ENCODE measurements around the gene TTC28.
"Not testable (repeated sequence)": the region's sequence is repeated elsewhere in the genome, so short reads cannot be mapped to it uniquely, and the experiment has no call there.

The TTC28 gene

GRCh38 chr22:28679611-28680287 is at the start of gene TTC28:
TSS of gene TTC28 (minus strand) at chr22:28679840. CDS start at chr22:28679723, 117 bp downstream.
- H3K9me3 ChIP-seq (ENCODE audit: low read length); H3K27ac ChIP-seq (ENCODE audit: low read depth, low read length); H3K4me1 ChIP-seq (ENCODE audit: insufficient read depth, low read length); H3K36me3 ChIP-seq (ENCODE audit: insufficient read depth, low read length); H3K27me3 ChIP-seq (ENCODE audit: control insufficient read depth in 1 of 2, insufficient read depth in 2 of 2, low read length in 2 of 2): not testable (repeated sequence)
- H3K9ac ChIP-seq (ENCODE audit: low read length) = peak within 1 kb of the TSS; percentile 39
- H3K4me3 ChIP-seq (ENCODE audit: low read depth in 1 of 2, low read length in 2 of 2) = peak within 1 kb of the TSS; percentile 74 to 85

- Histone ChIP-seq H3K9ac (ENCODE audit: low read length) (no peak overlapping the region), H3K4me3 (ENCODE audit: low read depth in 1 of 2, low read length in 2 of 2) (no peak overlapping the region), H3K27ac (ENCODE audit: low read depth, low read length) (no peak overlapping the region), H3K9me3 (ENCODE audit: low read length) (no peaks in the 10 kb centered on the region), H3K4me1 (ENCODE audit: insufficient read depth, low read length) (no peaks in the 10 kb centered on the region), H3K27me3 (ENCODE audit: control insufficient read depth in 1 of 2, insufficient read depth in 2 of 2, low read length in 2 of 2) (no peaks in the 10 kb centered on the region), H3K36me3 (ENCODE audit: insufficient read depth, low read length) (no peaks in the 10 kb centered on the region)
Measured at GRCh38 chr22:28728621-28729313, 49.1 kb upstream of the TTC28 start.

- H3K27ac ChIP-seq (ENCODE audit: low read depth, low read length) = no peak overlapping the region
Measured at GRCh38 chr22:28728002-28728401, 48.4 kb upstream of the TTC28 start.

GRCh38 chr22:28718044-28718443 is 38.4 kb upstream of the TTC28 start:
- Histone ChIP-seq H3K27ac (ENCODE audit: low read depth, low read length) (no peak overlapping the region), H3K36me3 (ENCODE audit: insufficient read depth, low read length) (no peaks in the 10 kb centered on the region), H3K4me1 (ENCODE audit: insufficient read depth, low read length) (no peaks in the 10 kb centered on the region), H3K9ac (ENCODE audit: low read length) (no peak overlapping the region), H3K27me3 (ENCODE audit: control insufficient read depth in 1 of 2, insufficient read depth in 2 of 2, low read length in 2 of 2) (no peaks in the 10 kb centered on the region), H3K4me3 (ENCODE audit: low read depth in 1 of 2, low read length in 2 of 2) (no peak overlapping the region), H3K9me3 (ENCODE audit: low read length) (no peaks in the 10 kb centered on the region)

More at GRCh38 chr22:28728002-28728401, 48.4 kb upstream of the TTC28 start:
- H3K36me3 ChIP-seq (ENCODE audit: insufficient read depth, low read length) = no peaks in the 10 kb centered on the region
- H3K27me3 ChIP-seq (ENCODE audit: control insufficient read depth in 1 of 2, insufficient read depth in 2 of 2, low read length in 2 of 2) = no peaks in the 10 kb centered on the region
- no peak overlapping the region for H3K9ac ChIP-seq (ENCODE audit: low read length)
- H3K4me3 ChIP-seq (ENCODE audit: low read depth in 1 of 2, low read length in 2 of 2) = no peak overlapping the region
- H3K4me1 ChIP-seq (ENCODE audit: insufficient read depth, low read length) = no peaks in the 10 kb centered on the region
- H3K9me3 ChIP-seq (ENCODE audit: low read length) = no peaks in the 10 kb centered on the region

GRCh38 chr22:28716686-28717085 is 37.0 kb upstream of the TTC28 start:
- Histone ChIP-seq H3K4me3 (ENCODE audit: low read depth in 1 of 2, low read length in 2 of 2) (no peak overlapping the region), H3K9ac (ENCODE audit: low read length) (no peak overlapping the region), H3K27me3 (ENCODE audit: control insufficient read depth in 1 of 2, insufficient read depth in 2 of 2, low read length in 2 of 2) (no peaks in the 10 kb centered on the region), H3K9me3 (ENCODE audit: low read length) (no peaks in the 10 kb centered on the region), H3K36me3 (ENCODE audit: insufficient read depth, low read length) (no peaks in the 10 kb centered on the region), H3K4me1 (ENCODE audit: insufficient read depth, low read length) (no peaks in the 10 kb centered on the region), H3K27ac (ENCODE audit: low read depth, low read length) (no peak overlapping the region)

GRCh38 chr22:28715611-28716010 is 36.0 kb upstream of the TTC28 start:
- H3K9ac ChIP-seq (ENCODE audit: low read length) = no peak overlapping the region
- H3K36me3 ChIP-seq (ENCODE audit: insufficient read depth, low read length) = no peaks in the 10 kb centered on the region
- no peaks in the 10 kb centered on the region for H3K27me3 ChIP-seq (ENCODE audit: control insufficient read depth in 1 of 2, insufficient read depth in 2 of 2, low read length in 2 of 2)
- peaks cover 4% of the 10 kb centered on the region for H3K4me1 ChIP-seq (ENCODE audit: insufficient read depth, low read length)
- no peak overlapping the region for H3K4me3 ChIP-seq (ENCODE audit: low read depth in 1 of 2, low read length in 2 of 2)
- H3K27ac ChIP-seq (ENCODE audit: low read depth, low read length) = no peak overlapping the region
- H3K9me3 ChIP-seq (ENCODE audit: low read length) = no peaks in the 10 kb centered on the region

- no peak overlapping the region for H3K27ac ChIP-seq (ENCODE audit: low read depth, low read length)
- H3K36me3 ChIP-seq (ENCODE audit: insufficient read depth, low read length) = no peaks in the 10 kb centered on the region
- no peaks in the 10 kb centered on the region for H3K27me3 ChIP-seq (ENCODE audit: control insufficient read depth in 1 of 2, insufficient read depth in 2 of 2, low read length in 2 of 2)
- H3K9ac ChIP-seq (ENCODE audit: low read length) = no peak overlapping the region
- no peak overlapping the region for H3K4me3 ChIP-seq (ENCODE audit: low read depth in 1 of 2, low read length in 2 of 2)
- peaks cover 4% of the 10 kb centered on the region for H3K4me1 ChIP-seq (ENCODE audit: insufficient read depth, low read length)
- no peaks in the 10 kb centered on the region for H3K9me3 ChIP-seq (ENCODE audit: low read length)
Measured at GRCh38 chr22:28714043-28714628, 34.5 kb upstream of the TTC28 start.

- no peaks in the 10 kb centered on the region for H3K27me3 ChIP-seq (ENCODE audit: control insufficient read depth in 1 of 2, insufficient read depth in 2 of 2, low read length in 2 of 2)
- no peak overlapping the region for H3K9ac ChIP-seq (ENCODE audit: low read length)
- H3K4me1 ChIP-seq (ENCODE audit: insufficient read depth, low read length) = peaks cover 4% of the 10 kb centered on the region
- no peaks in the 10 kb centered on the region for H3K36me3 ChIP-seq (ENCODE audit: insufficient read depth, low read length)
- H3K9me3 ChIP-seq (ENCODE audit: low read length) = no peaks in the 10 kb centered on the region
- no peak overlapping the region for H3K4me3 ChIP-seq (ENCODE audit: low read depth in 1 of 2, low read length in 2 of 2)
- peak overlapping the region; percentile 19 for H3K27ac ChIP-seq (ENCODE audit: low read depth, low read length)
Measured at GRCh38 chr22:28711820-28712777, 32.5 kb upstream of the TTC28 start.

DNA sequence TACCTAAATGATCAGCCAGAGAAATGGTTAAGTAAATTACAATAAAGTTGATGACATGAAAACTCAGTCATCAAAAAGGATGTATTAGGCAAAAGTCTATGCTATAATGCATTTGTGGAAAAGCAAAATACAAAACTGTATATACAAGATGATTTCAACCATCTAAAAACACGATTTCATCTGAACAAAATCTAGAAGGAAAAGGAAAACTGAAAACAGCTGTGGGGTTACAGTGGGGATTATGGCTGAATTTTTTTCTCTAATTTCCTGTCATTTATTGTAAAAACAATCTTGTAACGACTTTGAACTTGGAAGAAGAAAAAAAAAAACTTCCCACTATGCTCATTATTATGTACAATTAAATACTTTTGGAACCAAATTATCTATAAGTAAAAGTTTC is 31.7 kb upstream of the TTC28 start:
- H3K9ac ChIP-seq (ENCODE audit: low read length) = no peak overlapping the region
- H3K4me1 ChIP-seq (ENCODE audit: insufficient read depth, low read length) = peaks cover 4% of the 10 kb centered on the region
- no peaks in the 10 kb centered on the region for H3K9me3 ChIP-seq (ENCODE audit: low read length)
- no peak overlapping the region for H3K4me3 ChIP-seq (ENCODE audit: low read depth in 1 of 2, low read length in 2 of 2)
- no peaks in the 10 kb centered on the region for H3K27me3 ChIP-seq (ENCODE audit: control insufficient read depth in 1 of 2, insufficient read depth in 2 of 2, low read length in 2 of 2)
- H3K27ac ChIP-seq (ENCODE audit: low read depth, low read length) = peak overlapping the region; percentile 24
- no peaks in the 10 kb centered on the region for H3K36me3 ChIP-seq (ENCODE audit: insufficient read depth, low read length)

GRCh38 chr22:28710576-28711191 is 31.0 kb upstream of the TTC28 start:
- no peaks in the 10 kb centered on the region for H3K27me3 ChIP-seq (ENCODE audit: control insufficient read depth in 1 of 2, insufficient read depth in 2 of 2, low read length in 2 of 2)
- H3K4me3 ChIP-seq (ENCODE audit: low read depth in 1 of 2, low read length in 2 of 2) = no peak overlapping the region
- H3K9ac ChIP-seq (ENCODE audit: low read length) = no peak overlapping the region
- no peak overlapping the region for H3K27ac ChIP-seq (ENCODE audit: low read depth, low read length)
- no peaks in the 10 kb centered on the region for H3K36me3 ChIP-seq (ENCODE audit: insufficient read depth, low read length)
- H3K9me3 ChIP-seq (ENCODE audit: low read length) = no peaks in the 10 kb centered on the region
- H3K4me1 ChIP-seq (ENCODE audit: insufficient read depth, low read length) = peaks cover 4% of the 10 kb centered on the region

GRCh38 chr22:28710107-28710506 is 30.5 kb upstream of the TTC28 start:
- no peak overlapping the region for H3K27ac ChIP-seq (ENCODE audit: low read depth, low read length)
- H3K36me3 ChIP-seq (ENCODE audit: insufficient read depth, low read length) = no peaks in the 10 kb centered on the region
- H3K9ac ChIP-seq (ENCODE audit: low read length) = no peak overlapping the region
- H3K9me3 ChIP-seq (ENCODE audit: low read length) = no peaks in the 10 kb centered on the region
- no peaks in the 10 kb centered on the region for H3K27me3 ChIP-seq (ENCODE audit: control insufficient read depth in 1 of 2, insufficient read depth in 2 of 2, low read length in 2 of 2)
- H3K4me1 ChIP-seq (ENCODE audit: insufficient read depth, low read length) = peaks cover 4% of the 10 kb centered on the region
- no peak overlapping the region for H3K4me3 ChIP-seq (ENCODE audit: low read depth in 1 of 2, low read length in 2 of 2)

All from muscle layer of colon (tissue), 2 donors.